Measurements from ENCODE around the gene VSTM4. TPM values are rescaled to one million over a fixed set of nuclear protein-coding genes. Genes with fewer than 3 reads are reported as not detected.

The VSTM4 gene
- total RNA-seq, 1 experiment from 2014 or later: not detected

DNA sequence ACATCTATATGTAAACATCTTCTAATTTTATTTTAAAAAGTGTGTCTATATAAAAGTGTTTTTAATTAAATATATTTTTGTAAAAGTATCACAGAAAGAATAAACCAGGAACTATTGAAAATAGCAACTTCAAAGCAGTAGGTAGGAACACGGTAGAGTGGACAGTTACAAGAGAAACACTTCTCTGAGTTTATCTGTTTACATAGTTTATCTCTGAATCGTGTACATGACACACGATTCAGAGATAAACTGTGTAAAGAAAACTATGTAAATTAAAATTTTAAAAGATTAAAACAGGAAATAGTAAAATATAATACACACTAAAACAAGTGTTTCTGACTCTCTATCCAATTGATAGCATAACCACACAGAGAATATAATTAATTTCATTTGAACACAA, 43.6 kb upstream of the VSTM4 start:
- Mint-ChIP-seq H3K4me3 (ENCODE audit: low read depth, unreplicated experiment) (no peak overlapping the region), H3K9me3 (ENCODE audit: low read depth, unreplicated experiment) (no peaks in the 10 kb centered on the region), H3K27me3 (ENCODE audit: unreplicated experiment) (peaks cover 88% of the 10 kb centered on the region), H3K36me3 (ENCODE audit: insufficient read depth, unreplicated experiment) (no peaks in the 10 kb centered on the region), H3K4me1 (ENCODE audit: low read depth, unreplicated experiment) (no peaks in the 10 kb centered on the region), H3K27ac (ENCODE audit: unreplicated experiment) (no peak overlapping the region)
- no TSS peak for BruUV-seq (replicated peaks)
- CTCF ChIA-PET: no interaction called here
- DNase-seq: no peak
- TF ChIP-seq, protein P1, sequence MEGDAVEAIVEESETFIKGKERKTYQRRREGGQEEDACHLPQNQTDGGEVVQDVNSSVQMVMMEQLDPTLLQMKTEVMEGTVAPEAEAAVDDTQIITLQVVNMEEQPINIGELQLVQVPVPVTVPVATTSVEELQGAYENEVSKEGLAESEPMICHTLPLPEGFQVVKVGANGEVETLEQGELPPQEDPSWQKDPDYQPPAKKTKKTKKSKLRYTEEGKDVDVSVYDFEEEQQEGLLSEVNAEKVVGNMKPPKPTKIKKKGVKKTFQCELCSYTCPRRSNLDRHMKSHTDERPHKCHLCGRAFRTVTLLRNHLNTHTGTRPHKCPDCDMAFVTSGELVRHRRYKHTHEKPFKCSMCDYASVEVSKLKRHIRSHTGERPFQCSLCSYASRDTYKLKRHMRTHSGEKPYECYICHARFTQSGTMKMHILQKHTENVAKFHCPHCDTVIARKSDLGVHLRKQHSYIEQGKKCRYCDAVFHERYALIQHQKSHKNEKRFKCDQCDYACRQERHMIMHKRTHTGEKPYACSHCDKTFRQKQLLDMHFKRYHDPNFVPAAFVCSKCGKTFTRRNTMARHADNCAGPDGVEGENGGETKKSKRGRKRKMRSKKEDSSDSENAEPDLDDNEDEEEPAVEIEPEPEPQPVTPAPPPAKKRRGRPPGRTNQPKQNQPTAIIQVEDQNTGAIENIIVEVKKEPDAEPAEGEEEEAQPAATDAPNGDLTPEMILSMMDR (IDR thresholded peaks at IDR 0.05; ENCODE audit: unreplicated experiment): no peak
- intact Hi-C loops (cut with micrococcal nuclease; ENCODE audit: unreplicated experiment): no loop called here

DNA sequence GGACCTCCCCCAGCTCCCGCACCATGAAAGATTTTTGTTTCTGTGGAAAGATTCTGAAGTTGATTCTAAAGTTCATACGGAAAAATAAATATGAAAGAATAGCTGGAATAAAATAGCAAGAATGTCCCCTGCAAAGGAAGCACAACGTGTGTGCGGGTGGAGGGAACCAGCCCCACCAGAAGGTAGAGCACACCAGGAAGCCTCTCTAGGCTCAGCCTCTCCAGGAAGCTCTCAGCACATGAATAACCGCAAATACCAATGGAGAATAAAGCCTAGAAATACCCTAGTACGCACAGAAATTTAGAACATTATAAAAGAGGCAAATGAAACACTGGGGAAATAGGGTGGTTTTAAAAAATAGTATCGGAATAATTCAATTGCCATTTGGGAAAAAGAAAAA, 43.1 kb upstream of the VSTM4 start:
- DNase-seq: no peak
- BruUV-seq (replicated peaks): no TSS peak
- Mint-ChIP-seq H3K9me3 (ENCODE audit: low read depth, unreplicated experiment) (no peaks in the 10 kb centered on the region), H3K27ac (ENCODE audit: unreplicated experiment) (no peak overlapping the region), H3K36me3 (ENCODE audit: insufficient read depth, unreplicated experiment) (no peaks in the 10 kb centered on the region), H3K4me1 (ENCODE audit: low read depth, unreplicated experiment) (no peaks in the 10 kb centered on the region), H3K27me3 (ENCODE audit: unreplicated experiment) (peaks cover 88% of the 10 kb centered on the region), H3K4me3 (ENCODE audit: low read depth, unreplicated experiment) (no peak overlapping the region)
- CTCF ChIA-PET: no interaction called here
- intact Hi-C loops (cut with micrococcal nuclease; ENCODE audit: unreplicated experiment): no loop called here
- TF ChIP-seq, protein P1 (IDR thresholded peaks at IDR 0.05; ENCODE audit: unreplicated experiment): no peak

DNA sequence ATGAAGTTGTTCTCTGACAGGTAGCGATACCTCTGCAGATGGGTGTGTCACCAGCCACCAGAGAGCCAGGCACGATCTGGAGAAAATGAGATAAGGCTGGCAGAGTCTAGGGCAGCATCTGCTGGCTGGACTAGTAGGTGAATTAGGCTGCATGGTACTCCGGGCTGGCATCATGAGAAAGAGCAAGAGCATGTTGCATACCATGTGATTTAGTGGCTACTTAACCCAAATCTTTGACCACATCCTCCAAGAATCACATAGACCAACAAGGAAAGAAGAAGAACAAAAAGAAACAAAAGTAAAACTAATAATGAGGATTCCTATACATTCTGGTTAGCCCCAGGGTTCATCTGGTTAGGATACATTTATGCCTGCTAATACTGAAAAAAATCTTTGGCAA, 41.9 kb upstream of the VSTM4 start:
- TF ChIP-seq, protein P1 (IDR thresholded peaks at IDR 0.05; ENCODE audit: unreplicated experiment): no peak
- no peaks in the 10 kb centered on the region for H3K4me1 Mint-ChIP-seq (ENCODE audit: low read depth, unreplicated experiment)
- no peak overlapping the region for H3K4me3 Mint-ChIP-seq (ENCODE audit: low read depth, unreplicated experiment)
- intact Hi-C loops (cut with micrococcal nuclease; ENCODE audit: unreplicated experiment): no loop called here
- H3K36me3 Mint-ChIP-seq (ENCODE audit: insufficient read depth, unreplicated experiment): no peaks in the 10 kb centered on the region
- no peaks in the 10 kb centered on the region for H3K9me3 Mint-ChIP-seq (ENCODE audit: low read depth, unreplicated experiment)
- DNase-seq: no peak
- no TSS peak for BruUV-seq (replicated peaks)
- CTCF ChIA-PET: no interaction called here
- no peak overlapping the region for H3K27ac Mint-ChIP-seq (ENCODE audit: unreplicated experiment)
- peaks cover 88% of the 10 kb centered on the region for H3K27me3 Mint-ChIP-seq (ENCODE audit: unreplicated experiment)

DNA sequence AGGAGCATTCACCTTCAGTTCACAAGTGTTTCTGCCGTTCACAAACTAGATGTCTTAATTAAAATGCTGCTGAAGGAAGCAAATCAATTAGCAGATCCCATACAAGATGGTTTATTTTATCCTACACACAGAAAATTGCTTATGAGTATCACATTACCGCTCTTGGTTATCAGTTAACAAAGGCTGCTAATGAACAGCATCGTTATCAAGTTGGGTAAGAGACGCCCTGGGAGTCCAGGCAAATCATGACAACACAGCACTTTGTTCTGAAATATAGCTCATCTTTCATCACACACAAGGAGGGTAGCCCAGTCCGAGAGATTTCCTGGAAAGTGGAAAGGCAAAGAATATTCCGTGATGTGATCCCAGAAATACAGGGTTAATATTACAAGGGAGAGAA, 39.3 kb upstream of the VSTM4 start:
- no TSS peak for BruUV-seq (replicated peaks)
- CTCF ChIA-PET: no interaction called here
- Mint-ChIP-seq H3K4me1 (ENCODE audit: low read depth, unreplicated experiment) (no peaks in the 10 kb centered on the region), H3K9me3 (ENCODE audit: low read depth, unreplicated experiment) (no peaks in the 10 kb centered on the region), H3K27me3 (ENCODE audit: unreplicated experiment) (peaks cover 92% of the 10 kb centered on the region), H3K27ac (ENCODE audit: unreplicated experiment) (no peak overlapping the region), H3K4me3 (ENCODE audit: low read depth, unreplicated experiment) (no peak overlapping the region), H3K36me3 (ENCODE audit: insufficient read depth, unreplicated experiment) (no peaks in the 10 kb centered on the region)
- intact Hi-C loops (cut with micrococcal nuclease; ENCODE audit: unreplicated experiment): no loop called here
- TF ChIP-seq, protein P1 (IDR thresholded peaks at IDR 0.05; ENCODE audit: unreplicated experiment): no peak
- DNase-seq: no peak

DNA sequence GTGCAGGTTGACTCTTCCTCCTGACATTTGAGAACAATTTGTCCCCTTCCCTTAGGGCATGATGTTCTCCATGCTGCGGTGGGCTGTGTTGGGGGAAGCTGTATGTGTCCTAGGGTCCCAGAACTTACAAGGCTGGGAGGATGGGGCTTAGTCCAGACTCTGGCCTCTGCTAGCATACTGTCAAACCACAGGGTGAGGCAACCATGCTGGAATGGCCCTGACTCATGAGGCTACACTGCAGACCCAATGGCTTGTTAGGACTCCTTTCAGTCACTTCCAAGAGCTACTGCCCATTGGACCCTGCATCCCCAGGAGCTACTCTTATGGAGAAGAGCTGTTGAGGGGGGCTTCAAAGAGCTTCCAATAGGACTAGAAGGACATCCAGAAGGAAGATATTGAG, 38.6 kb upstream of the VSTM4 start:
- Mint-ChIP-seq H3K36me3 (ENCODE audit: insufficient read depth, unreplicated experiment) (no peaks in the 10 kb centered on the region), H3K27me3 (ENCODE audit: unreplicated experiment) (peaks cover 91% of the 10 kb centered on the region), H3K27ac (ENCODE audit: unreplicated experiment) (no peak overlapping the region), H3K4me3 (ENCODE audit: low read depth, unreplicated experiment) (no peak overlapping the region), H3K4me1 (ENCODE audit: low read depth, unreplicated experiment) (no peaks in the 10 kb centered on the region), H3K9me3 (ENCODE audit: low read depth, unreplicated experiment) (no peaks in the 10 kb centered on the region)
- no peak for DNase-seq
- BruUV-seq (replicated peaks): no TSS peak
- intact Hi-C loops (cut with micrococcal nuclease; ENCODE audit: unreplicated experiment): no loop called here
- CTCF ChIA-PET: no interaction called here
- TF ChIP-seq, protein P1 (IDR thresholded peaks at IDR 0.05; ENCODE audit: unreplicated experiment): no peak
